ENCODE measurements around the gene PRR16. TPM values are rescaled to one million over a fixed set of nuclear protein-coding genes. Genes with fewer than 3 reads are reported as not detected.

PRR16 gene
- total RNA-seq, 2 donors from 2014 or later = 19.8 to 25.5 TPM

DNA sequence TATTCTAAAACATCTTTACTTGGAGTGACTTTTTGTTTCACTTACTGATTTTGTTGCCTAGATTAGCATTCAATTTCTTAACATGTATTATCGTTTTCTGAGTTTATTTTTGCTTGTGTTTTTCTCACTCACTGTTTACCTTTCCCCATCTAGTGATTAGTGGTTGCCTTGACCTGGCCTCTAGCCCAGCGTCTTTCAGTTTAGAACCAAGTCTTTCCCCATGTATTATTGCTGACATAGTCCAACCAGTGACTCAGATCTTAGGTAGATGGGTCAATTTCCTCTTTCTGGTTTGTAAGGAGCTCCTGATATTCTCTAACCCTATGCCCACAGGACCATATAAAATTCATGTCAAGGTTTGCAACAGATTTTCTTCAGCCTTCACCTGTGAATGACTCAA lies 135.5 kb downstream of the PRR16 start:
- no peak overlapping the region for H3K4me3 ChIP-seq
- DNase-seq (ENCODE audit: low spot score) (no peak), ATAC-seq (ENCODE audit: insufficient number of reproducible peaks, low FRiP score, low read depth) (no peak)
- no peaks in the 10 kb centered on the region for H3K36me3 ChIP-seq
- no peak overlapping the region for H3K27ac ChIP-seq
- TF ChIP-seq, protein P1, sequence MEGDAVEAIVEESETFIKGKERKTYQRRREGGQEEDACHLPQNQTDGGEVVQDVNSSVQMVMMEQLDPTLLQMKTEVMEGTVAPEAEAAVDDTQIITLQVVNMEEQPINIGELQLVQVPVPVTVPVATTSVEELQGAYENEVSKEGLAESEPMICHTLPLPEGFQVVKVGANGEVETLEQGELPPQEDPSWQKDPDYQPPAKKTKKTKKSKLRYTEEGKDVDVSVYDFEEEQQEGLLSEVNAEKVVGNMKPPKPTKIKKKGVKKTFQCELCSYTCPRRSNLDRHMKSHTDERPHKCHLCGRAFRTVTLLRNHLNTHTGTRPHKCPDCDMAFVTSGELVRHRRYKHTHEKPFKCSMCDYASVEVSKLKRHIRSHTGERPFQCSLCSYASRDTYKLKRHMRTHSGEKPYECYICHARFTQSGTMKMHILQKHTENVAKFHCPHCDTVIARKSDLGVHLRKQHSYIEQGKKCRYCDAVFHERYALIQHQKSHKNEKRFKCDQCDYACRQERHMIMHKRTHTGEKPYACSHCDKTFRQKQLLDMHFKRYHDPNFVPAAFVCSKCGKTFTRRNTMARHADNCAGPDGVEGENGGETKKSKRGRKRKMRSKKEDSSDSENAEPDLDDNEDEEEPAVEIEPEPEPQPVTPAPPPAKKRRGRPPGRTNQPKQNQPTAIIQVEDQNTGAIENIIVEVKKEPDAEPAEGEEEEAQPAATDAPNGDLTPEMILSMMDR (IDR thresholded peaks at IDR 0.05) = no peak
- H3K27me3 ChIP-seq (replicated peaks; ENCODE audit: insufficient read depth) = no peaks in the 10 kb centered on the region
- no peaks in the 10 kb centered on the region for H3K9me3 ChIP-seq
- peaks cover 4 to 8% of the 10 kb centered on the region in 2 donors for H3K4me1 ChIP-seq (ENCODE audit: control insufficient read depth in 1 of 2, low read depth in 2 of 2)

DNA sequence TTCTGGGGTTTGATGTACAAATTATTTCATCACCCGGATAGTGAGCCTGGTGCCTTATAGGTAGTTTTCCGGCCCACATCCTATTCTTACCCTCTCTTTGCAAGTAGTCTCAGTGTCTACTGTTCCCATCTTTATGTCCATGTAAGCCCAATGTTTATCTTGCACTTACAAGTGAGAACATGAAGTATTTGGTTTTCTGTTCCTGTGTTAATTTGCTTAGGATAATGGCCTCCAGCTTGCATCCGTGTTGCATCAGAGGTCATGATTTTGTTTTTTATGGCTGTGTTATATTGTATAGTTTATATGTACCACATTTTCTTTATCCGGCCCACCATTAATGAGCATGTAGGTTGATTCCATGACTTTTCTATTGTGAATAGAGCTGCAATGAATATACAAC lies 136.5 kb downstream of the PRR16 start:
- DNase-seq (ENCODE audit: low spot score) = no peak
- Histone ChIP-seq H3K9me3 (no peaks in the 10 kb centered on the region), H3K27me3 (replicated peaks; ENCODE audit: insufficient read depth) (no peaks in the 10 kb centered on the region), H3K4me3 (no peak overlapping the region), H3K27ac (no peak overlapping the region), H3K4me1 (ENCODE audit: control insufficient read depth in 1 of 2, low read depth in 2 of 2) (peaks cover 4 to 8% of the 10 kb centered on the region in 2 donors), H3K36me3 (no peaks in the 10 kb centered on the region)
- no peak for ATAC-seq (ENCODE audit: insufficient number of reproducible peaks, low FRiP score, low read depth)
- TF ChIP-seq, protein P1 (IDR thresholded peaks at IDR 0.05) = no peak

DNA sequence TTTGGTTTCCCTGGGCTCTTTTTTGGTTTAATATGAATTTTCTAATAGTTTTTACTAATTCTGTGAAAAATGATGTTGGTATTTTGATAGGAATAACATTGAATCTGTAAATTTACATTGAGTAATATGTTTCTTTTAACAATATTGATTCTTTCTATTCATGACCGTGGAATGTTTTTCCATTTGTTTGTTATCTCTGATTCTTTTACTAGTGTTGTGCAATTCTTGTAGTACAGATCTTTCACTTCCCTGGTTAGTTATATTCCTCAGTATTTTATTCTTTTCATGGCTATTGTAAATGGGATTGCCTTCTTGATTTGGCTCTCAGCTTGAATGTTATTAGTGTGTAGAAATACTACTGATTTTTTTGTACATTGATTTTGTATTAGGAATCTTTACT lies 137.9 kb downstream of the PRR16 start:
- no peak overlapping the region for H3K4me3 ChIP-seq
- no peaks in the 10 kb centered on the region for H3K27me3 ChIP-seq (replicated peaks; ENCODE audit: insufficient read depth)
- no peak overlapping the region for H3K27ac ChIP-seq
- peaks cover 4 to 8% of the 10 kb centered on the region in 2 donors for H3K4me1 ChIP-seq (ENCODE audit: control insufficient read depth in 1 of 2, low read depth in 2 of 2)
- no peak for DNase-seq (ENCODE audit: low spot score)
- no peaks in the 10 kb centered on the region for H3K36me3 ChIP-seq
- no peaks in the 10 kb centered on the region for H3K9me3 ChIP-seq
- TF ChIP-seq, protein P1 (IDR thresholded peaks at IDR 0.05) = no peak
- no peak for ATAC-seq (ENCODE audit: insufficient number of reproducible peaks, low FRiP score, low read depth)

DNA sequence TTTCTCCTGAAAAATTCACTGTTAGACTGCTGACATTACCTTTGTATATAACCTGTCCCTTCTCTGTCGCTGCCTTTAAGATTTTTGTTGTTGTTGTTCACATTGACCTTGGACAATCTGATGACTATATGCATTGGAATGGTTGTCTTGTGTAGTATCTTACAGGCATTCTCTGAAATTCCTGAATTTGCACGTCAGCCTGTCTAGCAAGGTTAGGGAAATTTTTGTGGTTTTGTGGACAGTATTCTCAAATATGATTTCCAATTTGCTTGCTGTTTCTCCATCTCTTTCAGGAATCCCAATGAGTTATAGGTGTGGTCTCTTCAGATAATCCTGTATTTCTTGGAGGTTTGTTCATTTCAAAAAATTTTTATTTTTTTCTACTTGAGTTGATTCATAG lies 140.8 kb downstream of the PRR16 start:
- ATAC-seq (ENCODE audit: insufficient number of reproducible peaks, low FRiP score, low read depth) = no peak
- no peaks in the 10 kb centered on the region for H3K27me3 ChIP-seq (replicated peaks; ENCODE audit: insufficient read depth)
- H3K4me3 ChIP-seq = no peak overlapping the region
- no peak overlapping the region for H3K27ac ChIP-seq
- peaks cover 11 to 12% of the 10 kb centered on the region in 2 donors for H3K4me1 ChIP-seq (ENCODE audit: control insufficient read depth in 1 of 2, low read depth in 2 of 2)
- no peaks in the 10 kb centered on the region for H3K9me3 ChIP-seq
- H3K36me3 ChIP-seq = no peaks in the 10 kb centered on the region
- TF ChIP-seq, protein P1 (IDR thresholded peaks at IDR 0.05) = no peak
- no peak for DNase-seq (ENCODE audit: low spot score)

GRCh38 chr5:120605325-120606079 lies 141.4 kb downstream of the PRR16 start:
- Histone ChIP-seq H3K27ac (no peak overlapping the region), H3K36me3 (no peaks in the 10 kb centered on the region), H3K4me3 (no peak overlapping the region), H3K9me3 (no peaks in the 10 kb centered on the region), H3K4me1 (ENCODE audit: control insufficient read depth in 1 of 2, low read depth in 2 of 2) (peaks cover 9 to 10% of the 10 kb centered on the region in 2 donors), H3K27me3 (replicated peaks; ENCODE audit: insufficient read depth) (no peaks in the 10 kb centered on the region)
- TF ChIP-seq, protein P1 (IDR thresholded peaks at IDR 0.05) = no peak
- ATAC-seq (ENCODE audit: insufficient number of reproducible peaks, low FRiP score, low read depth) (no peak), DNase-seq (ENCODE audit: low spot score) (no peak)

Data from thoracic aorta (tissue), 2 donors.